GM12891 (cell line): ENCODE measurements around the gene EFHC1.

ENCODE experiments used
- POLR2A ChIP-seq: IDR thresholded peaks from 2 replicates; pipeline ENCODE4 v1.6.1; 2011; ENCODE audit warnings: low read depth, low read length, control low read depth
- POLR2AphosphoS5 ChIP-seq: IDR thresholded peaks from 2 replicates; pipeline ENCODE4 v1.6.1; 2011; ENCODE audit warnings: low read depth, low read length, control low read depth

GRCh38 chr6:52546192-52546591 is 126.0 kb downstream of the EFHC1 start:
- TF ChIP-seq POLR2A (no peak), POLR2AphosphoS5 (no peak)
